Measurements from ENCODE around the gene ALDH3B2. TPM values are rescaled to one million over a fixed set of nuclear protein-coding genes. Genes with fewer than 3 reads are reported as not detected.
"Not testable (repeated sequence)": the region's sequence is repeated elsewhere in the genome, so short reads cannot be mapped to it uniquely, and the experiment has no call there.

Gene ALDH3B2
- total RNA-seq, 1 experiment from 2014 or later: not detected

DNA sequence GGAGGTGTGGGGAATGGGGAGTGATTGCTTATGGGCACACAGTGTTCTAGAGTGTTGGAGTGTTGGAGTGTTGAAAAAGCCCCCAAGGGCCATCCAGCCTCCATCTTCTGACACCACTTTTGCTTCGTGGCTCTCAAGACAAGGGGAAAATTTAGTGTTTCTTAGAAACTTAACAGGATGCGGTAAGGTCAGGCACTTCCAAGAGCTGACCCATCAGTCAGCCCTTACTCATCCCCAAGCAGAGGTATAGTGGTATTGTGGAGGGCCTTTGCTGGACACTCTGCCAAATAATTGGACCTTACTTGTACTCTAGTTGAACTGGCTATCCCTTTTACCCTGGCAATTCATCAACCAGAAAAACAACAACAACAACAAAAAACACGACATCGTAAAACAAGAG, 14.8 kb upstream of the ALDH3B2 start:
- ATAC-seq: no peak
- Histone ChIP-seq H3K4me1 (ENCODE audit: control insufficient read depth, insufficient read depth, low read length) (no peaks in the 10 kb centered on the region), H3K9me3 (ENCODE audit: control insufficient read depth, insufficient read depth, low read depth, low read length) (no peaks in the 10 kb centered on the region), H3K36me3 (ENCODE audit: control insufficient read depth, insufficient read depth, low read length) (no peaks in the 10 kb centered on the region), H3K27me3 (ENCODE audit: control insufficient read depth, insufficient read depth, low read length) (peaks cover 12% of the 10 kb centered on the region; the same call in 1 of the 2 replicates), H3K27ac (ENCODE audit: low read length) (no peak overlapping the region), H3K4me3 (ENCODE audit: low read depth in 2 of 2, low read length in 2 of 2) (no peak overlapping the region)
- POLR2A ChIA-PET: no interaction called here
- intact Hi-C loops (cut with micrococcal nuclease; ENCODE audit: unreplicated experiment) (no loop called here), in situ Hi-C loops (cut with HindIII; ENCODE audit: low pct_unique_long_range_greater_than_20kb, low sequenced_read_pairs) (no loop called here)
- no TSS peak for BruUV-seq (replicated peaks)
- TF ChIP-seq, protein P1, sequence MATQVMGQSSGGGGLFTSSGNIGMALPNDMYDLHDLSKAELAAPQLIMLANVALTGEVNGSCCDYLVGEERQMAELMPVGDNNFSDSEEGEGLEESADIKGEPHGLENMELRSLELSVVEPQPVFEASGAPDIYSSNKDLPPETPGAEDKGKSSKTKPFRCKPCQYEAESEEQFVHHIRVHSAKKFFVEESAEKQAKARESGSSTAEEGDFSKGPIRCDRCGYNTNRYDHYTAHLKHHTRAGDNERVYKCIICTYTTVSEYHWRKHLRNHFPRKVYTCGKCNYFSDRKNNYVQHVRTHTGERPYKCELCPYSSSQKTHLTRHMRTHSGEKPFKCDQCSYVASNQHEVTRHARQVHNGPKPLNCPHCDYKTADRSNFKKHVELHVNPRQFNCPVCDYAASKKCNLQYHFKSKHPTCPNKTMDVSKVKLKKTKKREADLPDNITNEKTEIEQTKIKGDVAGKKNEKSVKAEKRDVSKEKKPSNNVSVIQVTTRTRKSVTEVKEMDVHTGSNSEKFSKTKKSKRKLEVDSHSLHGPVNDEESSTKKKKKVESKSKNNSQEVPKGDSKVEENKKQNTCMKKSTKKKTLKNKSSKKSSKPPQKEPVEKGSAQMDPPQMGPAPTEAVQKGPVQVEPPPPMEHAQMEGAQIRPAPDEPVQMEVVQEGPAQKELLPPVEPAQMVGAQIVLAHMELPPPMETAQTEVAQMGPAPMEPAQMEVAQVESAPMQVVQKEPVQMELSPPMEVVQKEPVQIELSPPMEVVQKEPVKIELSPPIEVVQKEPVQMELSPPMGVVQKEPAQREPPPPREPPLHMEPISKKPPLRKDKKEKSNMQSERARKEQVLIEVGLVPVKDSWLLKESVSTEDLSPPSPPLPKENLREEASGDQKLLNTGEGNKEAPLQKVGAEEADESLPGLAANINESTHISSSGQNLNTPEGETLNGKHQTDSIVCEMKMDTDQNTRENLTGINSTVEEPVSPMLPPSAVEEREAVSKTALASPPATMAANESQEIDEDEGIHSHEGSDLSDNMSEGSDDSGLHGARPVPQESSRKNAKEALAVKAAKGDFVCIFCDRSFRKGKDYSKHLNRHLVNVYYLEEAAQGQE (IDR thresholded peaks at IDR 0.05; ENCODE audit: insufficient read depth in 1 of 2, low read depth in 2 of 2, low read length in 1 of 2): no peak
- TF ChIP-seq, protein P2, sequence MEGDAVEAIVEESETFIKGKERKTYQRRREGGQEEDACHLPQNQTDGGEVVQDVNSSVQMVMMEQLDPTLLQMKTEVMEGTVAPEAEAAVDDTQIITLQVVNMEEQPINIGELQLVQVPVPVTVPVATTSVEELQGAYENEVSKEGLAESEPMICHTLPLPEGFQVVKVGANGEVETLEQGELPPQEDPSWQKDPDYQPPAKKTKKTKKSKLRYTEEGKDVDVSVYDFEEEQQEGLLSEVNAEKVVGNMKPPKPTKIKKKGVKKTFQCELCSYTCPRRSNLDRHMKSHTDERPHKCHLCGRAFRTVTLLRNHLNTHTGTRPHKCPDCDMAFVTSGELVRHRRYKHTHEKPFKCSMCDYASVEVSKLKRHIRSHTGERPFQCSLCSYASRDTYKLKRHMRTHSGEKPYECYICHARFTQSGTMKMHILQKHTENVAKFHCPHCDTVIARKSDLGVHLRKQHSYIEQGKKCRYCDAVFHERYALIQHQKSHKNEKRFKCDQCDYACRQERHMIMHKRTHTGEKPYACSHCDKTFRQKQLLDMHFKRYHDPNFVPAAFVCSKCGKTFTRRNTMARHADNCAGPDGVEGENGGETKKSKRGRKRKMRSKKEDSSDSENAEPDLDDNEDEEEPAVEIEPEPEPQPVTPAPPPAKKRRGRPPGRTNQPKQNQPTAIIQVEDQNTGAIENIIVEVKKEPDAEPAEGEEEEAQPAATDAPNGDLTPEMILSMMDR (IDR thresholded peaks at IDR 0.05): no peak
- TF ChIP-seq TCF7L2 (IDR thresholded peaks at IDR 0.05; ENCODE audit: low read depth, low read length) (no peak), POLR2AphosphoS5 (IDR thresholded peaks at IDR 0.05; ENCODE audit: low read depth, low read length) (no peak)
- no peak for DNase-seq (ENCODE audit: low read depth, low spot score)
- CTCF ChIA-PET: no interaction called here

- Histone ChIP-seq H3K9me3 (ENCODE audit: control insufficient read depth, insufficient read depth, low read depth, low read length) (no peaks in the 10 kb centered on the region), H3K4me1 (ENCODE audit: control insufficient read depth, insufficient read depth, low read length) (no peaks in the 10 kb centered on the region), H3K27me3 (ENCODE audit: control insufficient read depth, insufficient read depth, low read length) (peaks cover 12% of the 10 kb centered on the region; the same call in 1 of the 2 replicates), H3K36me3 (ENCODE audit: control insufficient read depth, insufficient read depth, low read length) (no peaks in the 10 kb centered on the region), H3K4me3 (ENCODE audit: low read depth in 2 of 2, low read length in 2 of 2) (no peak overlapping the region), H3K27ac (ENCODE audit: low read length) (no peak overlapping the region)
- no TSS peak for BruUV-seq (replicated peaks)
- CTCF ChIA-PET: no interaction called here
- ATAC-seq: no peak
- POLR2A ChIA-PET: no interaction called here
- in situ Hi-C loops (cut with HindIII; ENCODE audit: low pct_unique_long_range_greater_than_20kb, low sequenced_read_pairs): no loop called here
- TF ChIP-seq, protein P2 (IDR thresholded peaks at IDR 0.05): no peak
- TF ChIP-seq SIN3A (IDR thresholded peaks at IDR 0.05; ENCODE audit: borderline replicate concordance, insufficient read depth, low read depth, low read length) (no peak), TCF7L2 (IDR thresholded peaks at IDR 0.05; ENCODE audit: low read depth, low read length) (no peak), POLR2AphosphoS5 (IDR thresholded peaks at IDR 0.05; ENCODE audit: low read depth, low read length) (no peak)
- TF ChIP-seq, protein P1 (IDR thresholded peaks at IDR 0.05; ENCODE audit: insufficient read depth in 1 of 2, low read depth in 2 of 2, low read length in 1 of 2): no peak
- DNase-seq (ENCODE audit: low read depth, low spot score): no peak
- intact Hi-C loops (cut with micrococcal nuclease; ENCODE audit: unreplicated experiment): no loop called here
Measured at GRCh38 chr11:67687986-67688385, 13.6 kb upstream of the ALDH3B2 start.

GRCh38 chr11:67685641-67686332, 11.4 kb upstream of the ALDH3B2 start:
- intact Hi-C loops (cut with micrococcal nuclease; ENCODE audit: unreplicated experiment); H3K4me3 ChIP-seq (ENCODE audit: low read depth in 2 of 2, low read length in 2 of 2); H3K27ac ChIP-seq (ENCODE audit: low read length); BruUV-seq (replicated peaks); DNase-seq (ENCODE audit: low read depth, low spot score); H3K4me1 ChIP-seq (ENCODE audit: control insufficient read depth, insufficient read depth, low read length); POLR2A ChIA-PET; ATAC-seq; in situ Hi-C loops (cut with HindIII; ENCODE audit: low pct_unique_long_range_greater_than_20kb, low sequenced_read_pairs); H3K9me3 ChIP-seq (ENCODE audit: control insufficient read depth, insufficient read depth, low read depth, low read length); H3K36me3 ChIP-seq (ENCODE audit: control insufficient read depth, insufficient read depth, low read length); H3K27me3 ChIP-seq (ENCODE audit: control insufficient read depth, insufficient read depth, low read length): not testable (repeated sequence)
- CTCF ChIA-PET: interaction anchor here (0.9 kb wide), 1 partner anchor 21 kb away, joined by 3 read pairs; no protein-coding TSS in a partner anchor

All from Panc1 (cell line).